HG03558 (cell line): ENCODE measurements around the gene NECTIN4.
A peak's percentile ranks its signal among the peaks of the same experiment; 100 is the strongest.
"Not testable (repeated sequence)": the region's sequence is repeated elsewhere in the genome, so short reads cannot be mapped to it uniquely, and the experiment has no call there.

Experiments
- ATAC-seq: cut with Tn5 transposase; IDR thresholded peaks from one replicate; pipeline ENCODE4 v1.9.1; 2021; ENCODE audit warnings: moderate number of reproducible peaks; ENCODE audit not compliant: unreplicated experiment; ENCODE audit errors: extremely low read depth

Gene NECTIN4

GRCh38 chr1:161066694-161067093 is 22.7 kb downstream of the NECTIN4 start:
- no peak for ATAC-seq

DNA sequence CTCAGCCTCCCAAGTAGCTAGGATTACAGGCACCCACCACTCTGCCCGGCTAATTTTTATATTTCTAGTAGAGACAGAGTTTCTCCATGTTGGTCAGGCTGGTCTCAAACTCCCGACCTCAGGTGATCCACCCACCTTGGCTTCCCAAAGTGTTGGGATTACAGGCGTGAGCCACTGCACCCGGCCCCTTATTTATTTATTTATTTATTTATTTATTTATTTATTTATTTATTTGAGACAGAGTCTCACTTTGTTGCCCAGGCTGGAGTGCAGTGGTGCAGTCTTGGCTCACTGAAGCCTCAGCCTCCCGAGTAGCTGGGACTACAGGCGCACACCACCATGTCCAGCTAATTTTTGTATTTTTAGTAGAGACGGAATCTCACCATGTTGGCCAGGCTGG is 23.7 kb downstream of the NECTIN4 start:
- ATAC-seq, result not testable (repeated sequence)

GRCh38 chr1:161063936-161064335 is 25.4 kb downstream of the NECTIN4 start:
- not testable (repeated sequence) for ATAC-seq

DNA sequence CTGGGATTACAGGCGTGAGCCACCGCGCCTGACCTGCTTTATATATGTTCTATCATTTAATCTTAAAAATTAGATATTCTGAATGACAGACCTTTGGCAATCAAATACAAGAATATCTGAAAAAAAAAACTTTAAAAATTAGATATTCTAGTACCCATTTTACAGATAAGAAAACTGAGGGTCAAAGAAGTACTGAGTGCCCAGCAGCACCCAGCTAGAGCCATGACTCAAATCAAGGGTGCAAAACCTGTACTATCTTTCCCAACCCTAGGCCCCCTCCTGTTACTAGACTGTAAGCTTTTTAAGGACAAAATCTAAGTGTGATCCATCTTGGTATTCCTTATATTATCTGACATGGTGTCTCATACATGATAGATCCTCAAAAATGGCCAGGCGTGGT is 27.9 kb downstream of the NECTIN4 start:
- no peak for ATAC-seq

GRCh38 chr1:161059293-161059692 is 30.1 kb downstream of the NECTIN4 start:
- ATAC-seq, result no peak

DNA sequence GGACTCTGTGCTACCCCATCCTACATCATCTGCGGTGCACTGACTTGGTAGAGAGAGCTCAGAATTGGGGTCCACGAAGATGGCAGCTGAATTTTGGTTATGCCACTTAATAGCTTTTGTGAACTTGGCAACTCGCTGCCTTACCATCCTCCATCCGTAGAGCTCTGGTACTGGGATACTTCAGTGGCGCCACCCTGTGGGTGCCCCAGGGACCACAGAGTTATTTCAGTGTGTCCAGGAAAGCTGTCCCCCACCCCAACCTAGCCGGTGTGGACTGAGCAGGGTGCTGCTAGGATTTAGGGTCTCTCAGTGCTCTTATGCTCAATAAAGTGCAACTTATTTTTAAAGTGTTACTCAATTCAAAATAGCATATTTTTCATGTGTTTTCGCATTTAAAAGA is 34.6 kb downstream of the NECTIN4 start:
- ATAC-seq, result no peak

GRCh38 chr1:161054232-161054631 is 35.1 kb downstream of the NECTIN4 start:
- no peak for ATAC-seq

- ATAC-seq, result no peak
Measured at GRCh38 chr1:161052899-161053298, 36.5 kb downstream of the NECTIN4 start.

- ATAC-seq, result no peak
Measured at GRCh38 chr1:161051219-161051618, 38.1 kb downstream of the NECTIN4 start.

GRCh38 chr1:161048949-161049722 is 40.2 kb downstream of the NECTIN4 start:
- no peak for ATAC-seq

DNA sequence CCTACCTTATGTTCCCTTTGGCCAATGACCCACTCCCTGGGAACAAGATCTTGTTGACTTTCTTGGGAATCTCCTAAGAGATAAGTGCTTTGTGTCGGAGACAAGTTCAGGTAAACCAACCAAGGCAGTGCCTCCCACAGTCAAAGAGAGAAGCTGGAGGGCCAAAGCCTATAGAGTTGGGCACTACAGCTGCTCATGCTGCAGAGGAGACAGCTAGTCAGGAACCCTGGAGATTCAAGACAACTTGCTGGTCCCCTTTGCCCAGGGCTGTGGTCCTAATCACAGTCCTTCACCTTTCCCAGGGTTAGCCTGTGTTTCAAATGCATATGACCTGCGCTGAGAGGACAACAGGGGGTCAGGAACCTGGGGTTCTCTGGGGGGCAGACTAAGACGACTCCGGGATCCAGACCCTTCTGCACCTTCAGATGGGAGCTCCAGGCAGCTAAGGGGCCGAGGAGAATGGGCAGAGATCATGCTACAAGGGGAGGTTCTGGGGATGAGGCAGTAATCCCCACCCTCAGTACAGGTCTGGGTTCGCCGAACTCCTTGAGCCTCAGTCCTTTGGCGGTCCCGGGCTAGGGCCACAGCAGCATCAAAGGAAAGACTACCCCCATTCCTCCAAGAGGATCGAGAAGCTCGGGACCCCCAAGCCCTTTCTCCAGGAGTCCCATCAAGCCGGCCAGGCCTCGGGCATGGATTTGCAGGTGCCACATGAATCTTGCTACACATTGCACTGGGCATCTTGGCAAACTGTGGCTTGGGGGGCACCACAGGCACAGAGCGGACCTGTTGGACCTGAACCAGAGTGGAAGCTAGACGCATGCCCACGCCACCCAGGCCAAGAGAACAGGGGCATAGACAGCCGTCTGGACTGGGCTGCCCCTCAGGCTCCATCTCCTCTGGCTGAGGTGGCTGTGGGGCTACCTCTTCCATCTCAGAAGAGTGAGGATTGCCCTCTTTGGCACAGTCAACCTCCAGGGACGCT is 41.6 kb downstream of the NECTIN4 start:
- no peak for ATAC-seq

- ATAC-seq, result no peak
Measured at GRCh38 chr1:161046605-161047228, 42.6 kb downstream of the NECTIN4 start.

GRCh38 chr1:161045736-161046604 is 43.4 kb downstream of the NECTIN4 start, which contains the start of gene USF1:
TSS of gene USF1 (minus strand) at chr1:161045977. CDS start at chr1:161043275, 2,702 bp downstream.
- ATAC-seq, result peak; percentile 36

DNA sequence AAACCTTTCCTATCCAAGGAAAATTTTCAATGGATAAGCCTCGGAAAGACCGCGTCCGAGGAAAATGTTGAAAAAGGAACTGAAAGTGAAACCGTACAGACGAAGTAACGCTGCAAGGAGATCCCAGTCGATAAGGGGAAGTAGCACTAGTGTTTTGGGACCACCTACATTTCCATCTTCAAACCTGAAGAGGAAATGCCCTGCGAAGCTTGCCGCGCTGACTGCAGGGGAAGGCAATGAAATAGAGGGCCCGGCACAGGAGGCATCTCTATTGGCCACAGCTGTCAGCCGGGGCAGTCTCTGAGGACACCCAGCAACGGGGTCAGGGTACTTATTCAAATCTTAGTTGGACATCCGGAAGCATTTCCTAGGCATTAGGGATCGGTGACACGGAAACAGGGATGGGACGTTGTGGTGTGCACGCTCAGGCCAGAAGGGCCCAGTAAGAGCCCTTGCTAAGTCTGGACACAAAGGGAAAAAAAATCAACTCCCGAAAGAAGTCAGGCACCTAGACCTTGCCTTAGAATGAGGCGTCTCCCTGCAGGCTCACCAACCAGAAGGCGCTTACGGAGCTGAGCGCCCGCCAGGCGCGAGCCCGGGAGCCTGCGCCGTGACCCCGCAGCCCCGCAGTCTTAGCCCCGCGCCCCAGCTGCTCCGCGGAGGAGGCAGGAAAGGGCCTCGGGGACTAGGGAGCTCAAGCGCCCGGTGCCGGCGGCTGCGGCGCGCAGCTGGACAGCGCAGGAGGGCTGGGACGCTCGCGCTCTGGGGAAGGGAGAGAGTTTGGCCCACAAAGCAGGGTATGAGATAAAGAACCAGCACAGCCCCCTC is 44.2 kb downstream of the NECTIN4 start:
- ATAC-seq, result peak; percentile 26

DNA sequence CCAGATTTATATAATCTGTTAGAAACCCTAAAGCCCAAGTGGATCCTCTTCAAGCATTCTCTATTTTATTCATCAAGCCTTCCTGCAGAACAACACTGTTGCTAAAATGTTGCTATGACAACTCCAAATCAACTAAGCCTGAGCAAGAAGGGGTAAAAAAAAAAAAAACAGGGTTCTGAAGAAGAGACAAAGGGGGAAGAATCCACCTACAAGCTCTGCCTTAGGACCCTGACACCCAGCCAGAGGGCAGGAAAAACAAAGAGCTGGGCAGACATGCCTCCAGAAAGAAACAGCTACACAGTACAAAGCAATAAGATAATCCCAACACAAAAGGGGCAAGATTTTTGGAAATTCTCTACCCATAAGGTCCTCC is 44.8 kb downstream of the NECTIN4 start:
- ATAC-seq, result no peak

- ATAC-seq, result no peak
Measured at GRCh38 chr1:161039546-161039945, 49.8 kb downstream of the NECTIN4 start.

- no peak for ATAC-seq
Measured at GRCh38 chr1:161039154-161039545, 50.2 kb downstream of the NECTIN4 start.

GRCh38 chr1:161038523-161039153 is 50.7 kb downstream of the NECTIN4 start, which contains the start of gene TSTD1:
TSS of gene TSTD1 (minus strand) at chr1:161038964. CDS start at chr1:161038889, 75 bp downstream.
- no peak for ATAC-seq
